SH-SY5Y (cell line): ENCODE data around the gene SCAF4.

Source experiments
- GATA2 ChIP-seq: IDR thresholded peaks from 2 replicates; pipeline ENCODE4 v1.6.1; 2011; ENCODE audit warnings: mild to moderate bottlenecking, low read depth, low read length
- GATA3 ChIP-seq: IDR thresholded peaks from 2 replicates; pipeline ENCODE4 v1.6.1; 2011; ENCODE audit warnings: low read depth, mild to moderate bottlenecking, low read length, moderate library complexity

DNA sequence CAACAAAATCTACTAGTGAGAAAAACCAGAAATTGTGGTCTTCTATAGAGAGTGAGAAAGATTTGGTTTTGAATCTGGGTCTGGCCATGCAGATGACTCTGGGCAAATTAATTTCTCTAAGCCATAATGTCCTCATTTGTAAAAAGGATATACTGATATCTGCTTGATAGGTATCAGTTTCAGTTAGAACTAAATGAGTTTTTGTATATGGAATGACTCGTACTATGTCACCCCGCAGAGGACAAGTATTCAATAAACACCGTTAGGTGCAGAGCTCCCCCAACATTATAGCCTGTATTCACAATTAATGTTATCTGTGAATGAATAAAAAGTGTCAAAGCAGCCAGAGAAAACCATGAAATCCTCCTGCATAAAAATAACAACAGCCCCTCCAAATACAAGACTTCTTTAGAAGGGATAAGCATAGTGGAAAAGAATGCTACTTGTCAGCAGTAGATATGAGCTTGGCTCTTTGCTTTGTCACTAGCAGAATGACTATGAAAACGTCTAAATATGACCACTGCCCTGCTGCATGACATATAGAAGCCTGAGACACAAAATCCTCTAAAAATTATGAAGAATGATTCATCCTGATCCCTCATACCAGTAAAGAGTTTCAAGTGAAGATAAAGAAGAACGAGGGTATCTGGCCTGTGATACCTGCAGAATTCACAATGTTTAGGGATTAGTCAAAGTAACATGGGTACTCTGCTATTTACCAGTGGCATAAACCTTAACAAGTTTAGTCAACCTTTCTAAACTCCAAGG is 17.8 kb downstream of the SCAF4 start:
- no peak for TF ChIP-seq GATA3
- TF ChIP-seq GATA2: no peak
